Neural cell (in vitro differentiated cells): ENCODE data around the gene SEC63. TPM values are rescaled to one million over a fixed set of nuclear protein-coding genes. Genes with fewer than 3 reads are reported as not detected.
"Not testable (repeated sequence)": the region's sequence is repeated elsewhere in the genome, so short reads cannot be mapped to it uniquely, and the experiment has no call there.

ENCODE experiments used
- H2AFZ ChIP-seq: fragments of 200-600, 300-800 bp; sonication (generic), shearing (Covaris generic); 2 replicates; pipeline ENCODE4 v1.6.0; 2014; ENCODE audit warnings: low read depth, mild to moderate bottlenecking, antibody characterized with exemption, low read length, moderate library complexity
- H3F3A ChIP-seq: fragments of 200-600 bp; shearing (Covaris generic); 2 replicates; pipeline ENCODE4 v1.6.1; 2016; ENCODE audit warnings: mild to moderate bottlenecking, moderate library complexity, mixed read lengths, antibody characterized with exemption, low read length; ENCODE audit not compliant: insufficient read depth, poor library complexity, severe bottlenecking
- H3K27ac ChIP-seq: fragments of 200-600, 300-800 bp; sonication (generic), shearing (Covaris generic); 2 replicates; pipeline ENCODE4 v1.5.1; 2014; ENCODE audit warnings: mild to moderate bottlenecking, low read length, moderate library complexity
- H3K27me3 ChIP-seq: fragments of 300-800, 200-600 bp; sonication (generic), shearing (Covaris generic); 2 replicates; pipeline ENCODE4 v1.6.0; 2014; ENCODE audit warnings: mild to moderate bottlenecking, low read depth, low read length, moderate library complexity; ENCODE audit not compliant: insufficient read depth
- H3K36me3 ChIP-seq: fragments of 300-800, 200-600 bp; sonication (generic), shearing (Covaris generic); 2 replicates; pipeline ENCODE4 v1.5.1; 2014; ENCODE audit warnings: mild to moderate bottlenecking, antibody characterized with exemption, low read length, moderate library complexity; ENCODE audit not compliant: insufficient read depth
- H3K4me2 ChIP-seq: fragments of 300-800, 200-600 bp; sonication (generic), shearing (Covaris generic); 2 replicates; pipeline ENCODE4 v1.6.0; 2014; ENCODE audit warnings: mild to moderate bottlenecking, low read length
- H3K4me3 ChIP-seq: fragments of 300-800, 200-600 bp; sonication (generic), shearing (Covaris generic); 2 replicates; pipeline ENCODE4 v1.5.1; 2014; ENCODE audit warnings: mild to moderate bottlenecking, low read length, moderate library complexity
- H3K79me2 ChIP-seq: fragments of 200-600 bp; shearing (Covaris generic); replicated peaks from 2 replicates; pipeline ENCODE4 v1.6.0; 2014; ENCODE audit warnings: mild to moderate bottlenecking, low read length, moderate library complexity; ENCODE audit not compliant: insufficient read depth
- H3K9ac ChIP-seq: fragments of 300-800, 200-600 bp; sonication (generic), shearing (Covaris generic); 2 replicates; pipeline ENCODE4 v1.6.1; 2016; ENCODE audit warnings: mild to moderate bottlenecking, low read length, mixed read lengths
- H3K9me2 ChIP-seq: fragments of 200-600 bp; shearing (Covaris generic); 2 replicates; pipeline ENCODE4 v1.6.1; 2016; ENCODE audit warnings: mild to moderate bottlenecking, low read length, mixed read lengths; ENCODE audit not compliant: insufficient read depth
- H3K9me3 ChIP-seq: fragments of 200-600, 300-800 bp; sonication (generic), shearing (Covaris generic); 2 replicates; pipeline ENCODE4 v1.6.1; 2016; ENCODE audit warnings: mild to moderate bottlenecking, mixed run types, low read length, moderate library complexity, mixed read lengths
- H4K20me1 ChIP-seq: fragments of 200-600 bp; shearing (Covaris generic); 2 replicates; pipeline ENCODE4 v1.6.1; 2016; ENCODE audit warnings: mild to moderate bottlenecking, mixed run types; ENCODE audit not compliant: insufficient read depth
- EP300 ChIP-seq: fragments of 450-650 bp; conservative IDR thresholded peaks from 2 replicates; pipeline ENCODE4 v1.6.1; 2014; ENCODE audit warnings: antibody characterized with exemption, mild to moderate bottlenecking, moderate library complexity; ENCODE audit not compliant: poor library complexity, severe bottlenecking
- EZH2 ChIP-seq: fragments of 200-600, 300-800 bp; shearing (Covaris generic), sonication (generic); IDR thresholded peaks from 2 replicates; pipeline ENCODE4 v1.6.1; 2014; ENCODE audit warnings: antibody characterized with exemption, low read length, borderline replicate concordance, mild to moderate bottlenecking; ENCODE audit not compliant: insufficient read depth, poor library complexity, severe bottlenecking
- MXI1 ChIP-seq: fragments of 450-650 bp; conservative IDR thresholded peaks from 2 replicates; pipeline ENCODE4 v1.6.1; 2014; ENCODE audit warnings: antibody characterized with exemption, mild to moderate bottlenecking; ENCODE audit not compliant: poor library complexity, severe bottlenecking
- POLR2AphosphoS5 ChIP-seq: IDR thresholded peaks from 2 replicates; pipeline ENCODE4 v1.6.1; 2012
- RAD21 ChIP-seq: fragments of 450-650 bp; conservative IDR thresholded peaks from 2 replicates; pipeline ENCODE4 v1.6.1; 2014; ENCODE audit warnings: antibody characterized with exemption, mild to moderate bottlenecking, moderate library complexity
- SMC3 ChIP-seq: fragments of 450-650 bp; conservative IDR thresholded peaks from 2 replicates; pipeline ENCODE4 v1.6.1; 2014; ENCODE audit warnings: antibody characterized with exemption, mild to moderate bottlenecking, moderate library complexity; ENCODE audit not compliant: poor library complexity
- TAF1 ChIP-seq: IDR thresholded peaks from 2 replicates; pipeline ENCODE4 v1.6.1; 2012; ENCODE audit warnings: low read depth
- polyA plus RNA-seq: library from polyadenylated mRNA; depleted of rRNA; stranded (reverse); fragments of >200 nt; gene quantifications from 2 replicates; pipeline ENCODE4 v1.2.3, GENCODE V29; 2014
- TF ChIP-seq, protein P1 (sequence below): IDR thresholded peaks from 2 replicates; pipeline ENCODE4 v1.6.1; 2012; ENCODE audit warnings: borderline replicate concordance
- TF ChIP-seq, protein P2 (sequence below): fragments of 450-650 bp; IDR thresholded peaks from 2 replicates; pipeline ENCODE4 v1.5.1; 2014; ENCODE audit warnings: antibody characterized with exemption, mild to moderate bottlenecking, moderate library complexity; ENCODE audit not compliant: poor library complexity, severe bottlenecking

The SEC63 gene
- polyA plus RNA-seq, 1 donor from 2014 or later: 34.8 TPM

DNA sequence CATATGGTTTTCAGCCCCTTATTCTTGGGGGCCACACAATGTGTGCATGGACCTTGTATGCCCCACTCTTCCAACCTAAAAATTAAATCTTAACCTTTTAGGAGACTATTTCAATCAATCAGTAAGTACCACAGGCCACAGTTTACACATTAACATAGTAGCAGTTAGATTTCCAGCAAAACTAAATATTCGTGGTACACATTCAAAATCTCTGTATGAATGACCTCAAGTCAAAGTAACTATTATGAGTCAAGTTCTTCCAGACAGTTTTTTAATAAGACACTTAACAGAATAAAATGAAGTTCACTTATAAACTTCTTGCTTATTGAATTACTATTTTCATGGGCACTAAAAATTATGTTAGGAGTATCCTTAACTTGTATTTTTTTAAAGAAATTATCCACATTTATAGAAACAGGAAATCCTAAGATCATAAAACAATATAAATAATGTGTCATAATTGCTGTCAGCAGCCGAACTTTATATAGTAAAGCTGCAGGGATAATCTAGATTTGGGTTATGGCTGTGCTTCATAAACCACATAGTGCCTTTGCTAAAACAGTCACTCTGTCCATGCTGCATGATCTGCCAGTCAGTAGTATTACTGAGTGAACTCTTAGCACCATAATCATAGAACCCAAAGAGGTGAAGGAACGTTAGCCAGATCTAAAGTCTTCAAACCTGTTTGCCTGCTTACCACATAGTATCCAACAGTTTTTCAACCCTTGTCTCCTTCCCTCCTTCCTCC lies 21.7 kb downstream of the SEC63 start:
- Histone ChIP-seq H3K9me2 (no peaks in the 10 kb centered on the region), H3F3A (no peaks in the 10 kb centered on the region), H4K20me1 (no peaks in the 10 kb centered on the region), H3K9ac (no peak overlapping the region), H3K9me3 (no peaks in the 10 kb centered on the region), H2AFZ (no peak overlapping the region), H3K27ac (no peak overlapping the region), H3K36me3 (no peaks in the 10 kb centered on the region), H3K4me3 (no peak overlapping the region), H3K4me2 (no peak overlapping the region), H3K79me2 (peaks cover 33% of the 10 kb centered on the region), H3K27me3 (no peaks in the 10 kb centered on the region)
- TF ChIP-seq, protein P1, sequence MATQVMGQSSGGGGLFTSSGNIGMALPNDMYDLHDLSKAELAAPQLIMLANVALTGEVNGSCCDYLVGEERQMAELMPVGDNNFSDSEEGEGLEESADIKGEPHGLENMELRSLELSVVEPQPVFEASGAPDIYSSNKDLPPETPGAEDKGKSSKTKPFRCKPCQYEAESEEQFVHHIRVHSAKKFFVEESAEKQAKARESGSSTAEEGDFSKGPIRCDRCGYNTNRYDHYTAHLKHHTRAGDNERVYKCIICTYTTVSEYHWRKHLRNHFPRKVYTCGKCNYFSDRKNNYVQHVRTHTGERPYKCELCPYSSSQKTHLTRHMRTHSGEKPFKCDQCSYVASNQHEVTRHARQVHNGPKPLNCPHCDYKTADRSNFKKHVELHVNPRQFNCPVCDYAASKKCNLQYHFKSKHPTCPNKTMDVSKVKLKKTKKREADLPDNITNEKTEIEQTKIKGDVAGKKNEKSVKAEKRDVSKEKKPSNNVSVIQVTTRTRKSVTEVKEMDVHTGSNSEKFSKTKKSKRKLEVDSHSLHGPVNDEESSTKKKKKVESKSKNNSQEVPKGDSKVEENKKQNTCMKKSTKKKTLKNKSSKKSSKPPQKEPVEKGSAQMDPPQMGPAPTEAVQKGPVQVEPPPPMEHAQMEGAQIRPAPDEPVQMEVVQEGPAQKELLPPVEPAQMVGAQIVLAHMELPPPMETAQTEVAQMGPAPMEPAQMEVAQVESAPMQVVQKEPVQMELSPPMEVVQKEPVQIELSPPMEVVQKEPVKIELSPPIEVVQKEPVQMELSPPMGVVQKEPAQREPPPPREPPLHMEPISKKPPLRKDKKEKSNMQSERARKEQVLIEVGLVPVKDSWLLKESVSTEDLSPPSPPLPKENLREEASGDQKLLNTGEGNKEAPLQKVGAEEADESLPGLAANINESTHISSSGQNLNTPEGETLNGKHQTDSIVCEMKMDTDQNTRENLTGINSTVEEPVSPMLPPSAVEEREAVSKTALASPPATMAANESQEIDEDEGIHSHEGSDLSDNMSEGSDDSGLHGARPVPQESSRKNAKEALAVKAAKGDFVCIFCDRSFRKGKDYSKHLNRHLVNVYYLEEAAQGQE: no peak
- TF ChIP-seq EP300 (no peak), TAF1 (no peak), EZH2 (no peak), POLR2AphosphoS5 (no peak), SMC3 (no peak), RAD21 (no peak), MXI1 (no peak)
- TF ChIP-seq, protein P2, sequence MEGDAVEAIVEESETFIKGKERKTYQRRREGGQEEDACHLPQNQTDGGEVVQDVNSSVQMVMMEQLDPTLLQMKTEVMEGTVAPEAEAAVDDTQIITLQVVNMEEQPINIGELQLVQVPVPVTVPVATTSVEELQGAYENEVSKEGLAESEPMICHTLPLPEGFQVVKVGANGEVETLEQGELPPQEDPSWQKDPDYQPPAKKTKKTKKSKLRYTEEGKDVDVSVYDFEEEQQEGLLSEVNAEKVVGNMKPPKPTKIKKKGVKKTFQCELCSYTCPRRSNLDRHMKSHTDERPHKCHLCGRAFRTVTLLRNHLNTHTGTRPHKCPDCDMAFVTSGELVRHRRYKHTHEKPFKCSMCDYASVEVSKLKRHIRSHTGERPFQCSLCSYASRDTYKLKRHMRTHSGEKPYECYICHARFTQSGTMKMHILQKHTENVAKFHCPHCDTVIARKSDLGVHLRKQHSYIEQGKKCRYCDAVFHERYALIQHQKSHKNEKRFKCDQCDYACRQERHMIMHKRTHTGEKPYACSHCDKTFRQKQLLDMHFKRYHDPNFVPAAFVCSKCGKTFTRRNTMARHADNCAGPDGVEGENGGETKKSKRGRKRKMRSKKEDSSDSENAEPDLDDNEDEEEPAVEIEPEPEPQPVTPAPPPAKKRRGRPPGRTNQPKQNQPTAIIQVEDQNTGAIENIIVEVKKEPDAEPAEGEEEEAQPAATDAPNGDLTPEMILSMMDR: no peak

DNA sequence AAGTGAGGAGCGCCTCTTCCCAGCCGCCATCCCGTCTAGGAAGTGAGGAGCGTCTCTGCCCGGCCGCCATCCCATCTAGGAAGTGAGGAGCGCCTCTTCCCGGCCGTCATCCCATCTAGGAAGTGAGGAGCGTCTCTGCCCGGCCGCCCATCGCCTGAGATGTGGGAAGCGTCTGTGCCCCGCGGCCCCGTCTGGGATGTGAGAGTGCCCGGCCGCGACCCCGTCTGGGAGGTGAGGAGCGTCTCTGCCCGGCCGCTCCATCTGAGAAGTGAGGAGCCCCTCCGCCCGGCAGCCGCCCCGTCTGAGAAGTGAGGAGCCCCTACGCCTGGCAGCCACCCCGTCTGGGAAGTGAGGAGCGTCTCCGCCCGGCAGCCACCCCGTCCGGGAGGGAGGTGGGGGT lies 23.8 kb downstream of the SEC63 start:
- H3K9ac ChIP-seq, H3F3A ChIP-seq, H3K4me2 ChIP-seq, H3K27ac ChIP-seq, H3K4me3 ChIP-seq, H4K20me1 ChIP-seq, H3K27me3 ChIP-seq, H3K36me3 ChIP-seq, H2AFZ ChIP-seq, H3K9me3 ChIP-seq, H3K9me2 ChIP-seq: not testable (repeated sequence)
- H3K79me2 ChIP-seq: peaks cover 24% of the 10 kb centered on the region

DNA sequence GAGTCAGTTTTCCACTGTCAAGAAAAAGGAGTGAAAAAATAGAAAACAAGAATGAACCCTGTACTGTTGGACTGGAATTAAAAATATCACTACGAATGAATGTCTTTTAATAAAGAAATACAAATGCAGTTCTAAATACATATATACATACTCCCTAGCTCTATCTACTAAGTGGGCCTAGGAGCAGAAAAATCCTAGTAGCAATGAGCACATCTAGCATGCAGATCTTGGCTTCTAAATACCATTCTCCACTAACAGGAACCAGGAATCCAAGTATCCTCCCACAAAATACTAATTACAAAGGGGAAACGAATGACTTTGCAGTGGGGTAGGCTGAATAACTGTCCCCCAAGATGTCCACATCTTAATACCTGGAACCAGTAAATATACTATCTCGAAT lies 25.4 kb downstream of the SEC63 start:
- no peaks in the 10 kb centered on the region for H3K9me2 ChIP-seq
- H3K9me3 ChIP-seq: no peaks in the 10 kb centered on the region
- H3K9ac ChIP-seq: no peak overlapping the region
- H3K27ac ChIP-seq: no peak overlapping the region
- no peaks in the 10 kb centered on the region for H4K20me1 ChIP-seq
- H3K27me3 ChIP-seq: no peaks in the 10 kb centered on the region
- peaks cover 11% of the 10 kb centered on the region for H3K36me3 ChIP-seq
- H2AFZ ChIP-seq: no peak overlapping the region
- no peak overlapping the region for H3K4me2 ChIP-seq
- TF ChIP-seq SMC3: no peak
- no peak for TF ChIP-seq EP300
- no peak for TF ChIP-seq MXI1
- no peak for TF ChIP-seq POLR2AphosphoS5
- TF ChIP-seq, protein P2: no peak
- TF ChIP-seq EZH2: no peak
- no peak for TF ChIP-seq TAF1
- TF ChIP-seq RAD21: no peak
- TF ChIP-seq, protein P1: no peak
- peaks cover 24% of the 10 kb centered on the region for H3K79me2 ChIP-seq
- no peaks in the 10 kb centered on the region for H3F3A ChIP-seq
- no peak overlapping the region for H3K4me3 ChIP-seq
